Activated CD8-positive, alpha-beta memory T cell treated with anti-CD3 and anti-CD28 coated beads, Interleukin-2, amount 50 U/mL, for 4 hours (primary cell): ENCODE data around the gene UBB.
"Not testable (repeated sequence)": the region's sequence is repeated elsewhere in the genome, so short reads cannot be mapped to it uniquely, and the experiment has no call there.

ENCODE experiments used
- DNase-seq: peaks from one replicate; pipeline ENCODE4 v3.0.0-alpha.2; 2020

The UBB gene

GRCh38 chr17:16378636-16379282 lies 2.1 kb upstream of the UBB start:
- no peak for DNase-seq

GRCh38 chr17:16379654-16380053 lies 1.2 kb upstream of the UBB start:
- no peak for DNase-seq

GRCh38 chr17:16381496-16381820 lies 567 bp downstream of the UBB start:
- DNase-seq = peak; percentile 23

GRCh38 chr17:16383216-16383615 lies 2.3 kb downstream of the UBB start:
- DNase-seq = no peak

- no peak for DNase-seq
Measured at GRCh38 chr17:16383772-16384287, 2.9 kb downstream of the UBB start.

GRCh38 chr17:16384557-16384956 lies 3.7 kb downstream of the UBB start:
- no peak for DNase-seq

GRCh38 chr17:16386126-16386507 lies 5.2 kb downstream of the UBB start:
- DNase-seq = not testable (repeated sequence)

- no peak for DNase-seq
Measured at GRCh38 chr17:16391451-16391850, 10.6 kb downstream of the UBB start.

- not testable (repeated sequence) for DNase-seq
Measured at GRCh38 chr17:16392491-16392890, 11.6 kb downstream of the UBB start.

- DNase-seq = not testable (repeated sequence)
Measured at GRCh38 chr17:16395887-16396286, 15.0 kb downstream of the UBB start.

- not testable (repeated sequence) for DNase-seq
Measured at GRCh38 chr17:16396693-16397092, 15.8 kb downstream of the UBB start.

- DNase-seq = no peak
Measured at GRCh38 chr17:16398270-16399267, 17.7 kb downstream of the UBB start.

- not testable (repeated sequence) for DNase-seq
Measured at GRCh38 chr17:16403847-16404246, 23.0 kb downstream of the UBB start.

GRCh38 chr17:16406742-16407674 lies 26.1 kb downstream of the UBB start:
- no peak for DNase-seq

- no peak for DNase-seq
Measured at GRCh38 chr17:16407911-16408588, 27.2 kb downstream of the UBB start.

GRCh38 chr17:16415031-16415924 lies 34.4 kb downstream of the UBB start, which contains the start of gene TRPV2:
TRPV2 (plus strand) TSS chr17:16415571; CDS start chr17:16417669, 2,098 bp downstream.
- peak; percentile 55 for DNase-seq

GRCh38 chr17:16417399-16417798 lies 36.5 kb downstream of the UBB start:
- no peak for DNase-seq

- DNase-seq = no peak
Measured at GRCh38 chr17:16417896-16418684, 37.2 kb downstream of the UBB start.

- DNase-seq = no peak
Measured at GRCh38 chr17:16418685-16419068, 37.8 kb downstream of the UBB start.
